Fibroblast of peridontal ligament (primary cell): ENCODE data around the gene PEF1.

Experiments
- DNase-seq: peaks from one replicate; pipeline ENCODE4 v3.0.0-alpha.2; 2010; ENCODE audit errors: extremely low read depth

Gene PEF1

DNA sequence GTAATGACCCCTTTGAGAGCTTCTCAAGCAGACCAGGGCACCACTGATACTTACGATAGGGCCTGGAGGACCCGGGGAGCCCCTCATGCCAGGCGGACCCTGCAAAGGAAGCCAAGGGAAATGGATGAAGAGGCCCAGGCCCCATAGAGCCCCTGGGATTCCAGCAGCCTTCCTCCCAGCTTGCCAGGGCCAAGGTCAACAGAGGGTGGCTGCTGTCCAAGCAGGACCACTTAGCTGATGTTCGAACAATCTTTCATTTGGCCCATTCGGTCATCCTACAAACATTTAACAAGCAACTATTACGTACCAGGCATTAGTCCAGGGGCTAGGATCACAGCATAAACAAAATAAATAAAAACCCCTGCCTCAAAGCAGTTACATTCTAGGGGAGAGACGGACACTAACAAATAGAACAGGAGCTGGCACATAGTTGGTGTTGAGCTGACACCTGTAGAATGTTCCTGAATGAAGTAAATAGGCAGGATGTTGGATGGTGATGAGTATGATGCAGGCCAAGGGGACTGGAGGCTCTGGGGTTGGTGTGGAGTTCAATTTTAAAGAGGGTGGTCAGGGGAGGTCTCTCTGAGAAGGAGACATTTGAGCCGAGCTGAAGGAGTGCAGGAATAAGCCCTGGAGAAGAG, 27.0 kb upstream of the PEF1 start:
- no peak for DNase-seq

DNA sequence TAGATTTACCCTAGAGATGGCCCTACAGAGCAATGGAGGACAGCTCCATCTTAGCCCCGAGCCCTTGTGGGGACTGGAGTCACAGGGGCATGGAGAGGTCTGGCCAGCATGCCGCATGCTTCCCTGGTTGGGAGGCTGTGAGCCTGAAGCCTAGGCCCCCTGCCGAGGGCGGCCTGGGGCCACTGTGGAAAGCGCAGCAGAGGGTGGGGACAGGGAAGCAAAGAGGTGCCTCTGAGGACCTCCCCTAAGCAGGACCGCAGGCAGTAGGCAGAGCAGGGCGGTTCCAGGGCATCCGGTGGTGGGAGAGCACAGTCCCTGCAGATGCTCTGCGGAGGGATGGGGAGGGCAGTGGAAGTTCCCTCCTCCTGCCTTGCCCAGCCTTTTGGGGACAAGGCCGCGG, 26.5 kb upstream of the PEF1 start:
- DNase-seq: no peak

DNA sequence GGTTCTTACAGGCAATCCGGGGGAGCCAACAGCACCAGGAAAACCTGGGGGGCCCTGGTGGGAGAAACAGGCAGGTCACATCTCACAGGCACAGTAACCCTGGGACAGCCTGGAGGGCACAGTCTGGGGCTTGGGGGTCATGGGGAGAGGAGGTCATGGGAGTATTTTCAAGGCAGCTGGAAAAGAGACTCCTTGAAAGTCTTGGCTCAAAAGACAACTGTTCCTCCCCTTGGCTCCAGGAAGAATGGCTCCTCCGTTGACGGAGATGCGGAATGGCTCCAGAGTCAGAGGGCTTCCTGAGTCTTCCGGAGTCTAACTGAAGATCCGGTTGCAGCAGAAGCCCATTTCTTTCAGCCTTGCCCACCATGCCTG, 25.9 kb upstream of the PEF1 start:
- no peak for DNase-seq

- DNase-seq: peak; percentile 25
These were observed 25.3 kb upstream of the PEF1 start for GRCh38 chr1:31669786-31670592.

GRCh38 chr1:31669433-31669785, 24.7 kb upstream of the PEF1 start:
- DNase-seq: no peak

DNA sequence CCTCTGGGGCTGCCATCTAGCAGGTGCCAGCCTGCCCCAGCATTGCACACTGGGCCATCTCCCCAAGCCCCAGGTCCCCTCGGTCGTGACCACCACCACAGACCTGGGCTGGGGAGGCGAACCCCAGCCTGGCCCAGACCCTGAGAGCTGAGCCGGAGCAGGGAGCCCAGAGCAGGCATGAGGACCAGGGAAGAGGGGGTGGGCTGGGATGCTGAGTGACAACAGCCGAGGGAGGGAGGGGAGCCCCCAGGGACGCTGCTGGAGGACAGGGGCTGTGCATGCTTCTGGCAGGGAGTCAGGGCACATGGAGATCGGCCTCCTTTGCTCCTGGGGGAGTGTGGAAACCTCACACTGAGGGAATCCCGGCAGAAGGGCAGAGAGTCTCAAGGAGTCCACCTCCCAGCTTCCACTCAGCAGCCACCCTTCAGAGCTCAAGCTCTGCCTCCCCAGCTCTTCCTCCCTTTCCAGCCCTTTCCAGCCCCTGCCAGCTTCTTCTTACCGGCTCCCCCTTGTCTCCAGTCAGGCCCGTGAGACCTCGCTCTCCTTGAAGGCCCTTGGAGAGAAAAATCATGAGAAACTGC, 23.7 kb upstream of the PEF1 start:
- no peak for DNase-seq

- no peak for DNase-seq
These were observed 22.5 kb upstream of the PEF1 start for GRCh38 chr1:31667065-31667785.

GRCh38 chr1:31666263-31666963, 21.7 kb upstream of the PEF1 start:
- DNase-seq: peak; percentile 37

- DNase-seq: no peak
These were observed 20.7 kb upstream of the PEF1 start for GRCh38 chr1:31665234-31665878.

- no peak for DNase-seq
These were observed 19.9 kb upstream of the PEF1 start for GRCh38 chr1:31664528-31664927.

DNA sequence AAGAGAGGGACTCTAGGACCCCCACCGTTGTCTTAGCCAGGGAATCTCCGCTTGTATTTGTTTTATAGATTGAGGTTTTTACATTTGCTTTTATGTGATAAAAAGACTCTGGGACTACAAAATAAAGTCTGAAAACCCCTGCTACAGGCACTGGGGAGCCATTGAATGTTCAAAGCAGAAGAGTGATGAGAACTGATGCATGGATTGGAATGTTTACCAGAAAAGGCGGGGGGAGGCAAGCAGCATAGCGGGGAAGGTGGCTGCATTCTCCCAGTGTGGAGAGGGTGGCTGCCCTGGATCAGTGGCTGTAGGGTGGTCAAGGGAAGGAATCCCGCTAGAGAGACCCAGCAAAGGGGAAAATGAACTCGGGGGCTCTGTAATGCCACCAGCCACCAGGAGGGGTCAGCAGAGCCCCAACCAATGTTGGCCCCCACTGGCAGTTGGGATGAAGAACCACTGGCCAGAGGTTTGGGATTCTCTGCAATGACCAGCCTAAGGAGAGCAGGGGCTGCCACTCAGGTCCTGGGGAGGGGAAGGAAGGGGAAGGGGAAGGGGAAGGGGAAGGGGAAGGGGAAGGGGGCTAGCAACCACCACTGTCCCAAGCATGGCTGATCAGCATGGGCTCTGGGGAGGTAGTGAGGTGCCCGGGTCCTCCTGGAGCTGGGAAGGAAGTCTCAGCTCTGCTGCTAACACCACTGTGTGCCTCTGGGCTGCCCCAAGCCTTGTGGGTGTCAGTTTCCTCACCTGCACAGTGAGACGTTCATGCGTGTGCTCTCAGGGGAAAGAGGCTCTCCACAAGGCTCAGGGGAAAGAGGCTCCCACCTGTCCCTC, 19.2 kb upstream of the PEF1 start:
- peak; percentile 36 for DNase-seq

- DNase-seq: no peak
These were observed 17.8 kb upstream of the PEF1 start for GRCh38 chr1:31662463-31662862.

DNA sequence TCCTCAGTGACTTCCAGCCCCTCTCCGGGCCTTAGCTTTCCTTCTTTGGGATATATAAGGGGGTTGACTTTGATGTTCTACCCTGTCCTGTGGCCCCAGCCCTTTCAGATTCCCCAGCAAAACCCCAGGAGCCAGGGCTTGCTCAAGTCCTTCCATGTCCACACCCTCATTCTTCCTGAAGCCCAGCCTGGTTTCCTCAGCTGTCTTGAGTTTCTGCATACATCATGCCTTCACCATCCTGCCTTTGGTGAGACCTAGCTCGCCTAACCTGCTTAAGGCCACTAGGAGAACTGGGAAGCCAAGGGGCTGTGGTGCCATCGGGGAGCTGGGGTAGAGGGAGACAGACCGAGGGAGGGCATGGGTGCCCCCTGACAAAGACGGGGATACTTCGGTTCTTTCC, 17.2 kb upstream of the PEF1 start:
- no peak for DNase-seq

- no peak for DNase-seq
These were observed 16.3 kb upstream of the PEF1 start for GRCh38 chr1:31660871-31661455.

DNA sequence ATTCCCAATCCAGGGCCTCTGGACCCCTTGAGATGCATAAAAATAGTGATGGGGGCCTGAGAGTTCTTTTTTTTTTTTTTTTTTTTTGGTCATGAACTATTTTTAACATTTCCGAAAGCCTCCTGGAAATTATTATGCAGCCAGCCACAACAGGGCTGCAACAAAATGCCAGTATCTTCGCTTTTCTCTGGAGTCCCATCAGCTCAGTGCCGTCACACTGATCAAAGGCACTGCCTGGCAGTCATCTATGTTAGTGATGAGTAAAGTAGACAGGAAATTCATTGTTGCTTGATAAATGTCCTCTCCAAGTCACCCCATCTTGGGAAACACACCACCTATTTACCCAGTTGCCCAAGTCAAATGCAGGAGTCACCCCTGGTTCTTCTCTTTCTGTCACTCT, 15.2 kb upstream of the PEF1 start:
- DNase-seq: no peak

GRCh38 chr1:31658721-31659120, 14.0 kb upstream of the PEF1 start:
- DNase-seq: peak; percentile 30

GRCh38 chr1:31657972-31658510, 13.4 kb upstream of the PEF1 start:
- DNase-seq: no peak

DNA sequence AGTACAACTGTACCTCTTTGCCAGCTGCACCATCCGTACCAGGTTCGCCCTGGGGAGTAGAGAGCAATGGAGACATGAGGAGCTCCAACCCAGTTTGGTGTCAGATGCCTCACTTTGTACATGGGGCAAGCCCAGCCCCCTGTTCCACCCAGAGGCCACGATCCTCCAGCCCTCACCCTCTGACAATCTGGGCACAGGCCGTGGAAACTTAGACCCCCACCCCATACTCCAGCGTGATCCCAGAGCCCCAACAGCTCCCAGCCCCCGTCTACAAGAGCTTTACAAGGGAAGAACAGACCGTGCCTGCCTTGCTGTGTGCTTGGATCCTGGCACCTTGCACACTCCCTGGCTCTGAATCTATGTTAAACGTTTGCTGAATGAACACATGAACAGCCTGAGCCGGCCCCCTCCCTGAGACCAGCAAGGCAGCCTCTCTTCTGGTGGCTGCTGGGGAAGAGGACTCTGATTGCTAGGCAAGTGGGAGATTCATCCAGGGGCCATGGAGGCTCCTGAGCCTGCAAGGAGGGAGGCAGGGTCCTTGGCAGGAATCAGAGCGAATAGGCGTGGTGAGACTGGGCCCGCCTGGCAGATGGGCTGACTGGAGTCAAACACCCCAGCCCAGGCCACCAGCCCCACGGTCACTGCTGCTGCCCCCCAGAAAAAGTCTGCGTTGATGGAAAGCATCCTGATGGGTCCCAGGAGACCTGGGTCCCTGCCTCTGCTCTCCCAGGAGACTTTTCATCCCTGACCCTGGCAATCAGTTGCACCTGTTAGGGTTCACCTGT, 12.5 kb upstream of the PEF1 start:
- DNase-seq: no peak

DNA sequence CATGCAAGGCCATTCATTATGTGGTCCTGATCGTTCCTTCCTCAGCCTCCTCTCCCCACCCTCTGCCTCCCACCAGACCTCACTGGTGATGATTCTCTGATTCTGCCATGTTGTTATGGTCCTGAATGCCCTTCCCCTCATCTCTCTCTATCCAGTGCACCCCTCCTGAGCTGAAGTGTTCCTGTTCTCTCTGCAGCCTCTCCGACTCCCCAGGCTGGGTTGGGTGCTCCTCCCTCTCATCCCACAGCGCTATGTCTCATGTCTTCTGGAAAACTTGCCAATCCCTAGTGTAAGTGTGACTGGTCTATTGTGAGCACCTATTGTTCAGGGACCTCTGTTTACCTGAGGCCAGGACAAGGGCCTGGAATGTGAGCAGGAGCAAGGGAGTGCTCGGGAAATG, 11.1 kb upstream of the PEF1 start:
- DNase-seq: no peak
